Endodermal cell (in vitro differentiated cells): Measurements from ENCODE around the gene MED13L. TPM values are rescaled to one million over a fixed set of nuclear protein-coding genes. Genes with fewer than 3 reads are reported as not detected.

Experiments
- DNase-seq: peaks from one replicate; pipeline ENCODE4 v3.0.0-alpha.2; 2017
- H3K27ac ChIP-seq: 2 replicates; pipeline ENCODE4 v1.5.1; 2013; ENCODE audit warnings: mild to moderate bottlenecking, low read depth, low read length, moderate library complexity
- H3K27me3 ChIP-seq: 2 replicates; pipeline ENCODE4 v1.6.1; 2013; ENCODE audit warnings: mild to moderate bottlenecking, low read length, moderate library complexity; ENCODE audit not compliant: insufficient read depth, control insufficient read depth, poor library complexity, severe bottlenecking
- H3K36me3 ChIP-seq: 2 replicates; pipeline ENCODE4 v1.7.0; 2013; ENCODE audit warnings: mild to moderate bottlenecking, low read length, moderate library complexity; ENCODE audit not compliant: control insufficient read depth, insufficient read depth
- H3K4me1 ChIP-seq: one replicate; pipeline ENCODE4 v1.7.0; 2013; ENCODE audit warnings: low read length; ENCODE audit not compliant: control insufficient read depth, insufficient read depth
- H3K4me3 ChIP-seq: 2 replicates; pipeline ENCODE4 v1.5.1; 2013; ENCODE audit warnings: mild to moderate bottlenecking, low read length, moderate library complexity
- H3K9ac ChIP-seq: 2 replicates; pipeline ENCODE4 v1.6.1; 2013; ENCODE audit warnings: mild to moderate bottlenecking, low read length, moderate library complexity; ENCODE audit not compliant: poor library complexity, severe bottlenecking; ENCODE audit errors: extremely low read depth
- H3K9me3 ChIP-seq: 2 replicates; pipeline ENCODE4 v1.6.1; 2013; ENCODE audit warnings: mild to moderate bottlenecking, low read length, moderate library complexity; ENCODE audit not compliant: control insufficient read depth
- H3K27ac Mint-ChIP-seq: 2 replicates; pipeline ENCODE4 v1.8.0; 2020; ENCODE audit warnings: mixed read lengths
- H3K27me3 Mint-ChIP-seq: 2 replicates; pipeline ENCODE4 v1.8.0; 2021; ENCODE audit warnings: mild to moderate bottlenecking, mixed read lengths; ENCODE audit not compliant: insufficient read depth
- H3K36me3 Mint-ChIP-seq: 2 replicates; pipeline ENCODE4 v1.8.0; 2020; ENCODE audit warnings: low read depth, mixed read lengths
- H3K4me1 Mint-ChIP-seq: 2 replicates; pipeline ENCODE4 v1.8.0; 2020; ENCODE audit warnings: mixed read lengths
- H3K4me3 Mint-ChIP-seq: 2 replicates; pipeline ENCODE4 v1.8.0; 2020; ENCODE audit warnings: mild to moderate bottlenecking, moderate library complexity, mixed read lengths
- H3K9me3 Mint-ChIP-seq: 2 replicates; pipeline ENCODE4 v1.8.0; 2020; ENCODE audit warnings: mild to moderate bottlenecking, mixed read lengths
- WGBS, 2 experiments: methylation state at CpG; one replicate each; pipeline versions ENCODE4 v1.1.5 to v1.1.7; 2013; ENCODE audit warnings: missing lambda C conversion rate in 2 of 2, mixed read lengths in 1 of 2; ENCODE audit not compliant: insufficient coverage in 1 of 2, insufficient read length in 1 of 2; 5-methylcytosine and 5-hydroxymethylcytosine counted together
- total RNA-seq, 2 donors: library from RNA; stranded (reverse); fragmentation: NEBNext Ultra II Directional in 1 of 2; extraction: Animal tissue kit (Norgen Biotek cat#: 25700) in 1 of 2; gene quantifications; 2 replicates in 1 of 2; 3 replicates in 1 of 2; pipeline ENCODE4 v1.2.1, GENCODE V29; 2021
- TF ChIP-seq, protein P1 (sequence below): fragments of 200-600 bp; sonication (generic); conservative IDR thresholded peaks from 2 replicates; pipeline ENCODE4 v1.5.0; 2021; ENCODE audit warnings: antibody characterized with exemption, mild to moderate bottlenecking

MED13L gene
- total RNA-seq, 2 donors from 2014 or later: 101 to 111 TPM

GRCh38 chr12:115983226-115983798 lies 294.2 kb downstream of the MED13L start:
- Histone ChIP-seq H3K27ac (no peak overlapping the region), H3K9ac (no peak overlapping the region), H3K4me1 (no peaks in the 10 kb centered on the region), H3K27me3 (no peaks in the 10 kb centered on the region), H3K36me3 (peaks cover 94% of the 10 kb centered on the region), H3K4me3 (no peak overlapping the region), H3K9me3 (no peaks in the 10 kb centered on the region)
- Mint-ChIP-seq H3K4me1 (peaks cover 20% of the 10 kb centered on the region), H3K27me3 (no peaks in the 10 kb centered on the region), H3K9me3 (no peaks in the 10 kb centered on the region), H3K27ac (no peak overlapping the region), H3K36me3 (peaks cover 44% of the 10 kb centered on the region), H3K4me3 (no peak overlapping the region)
- peak; percentile 93 for DNase-seq
- WGBS, 2 experiments: 82 to 88% methylated on average over 4 to 5 of the region's 5 CpGs
- TF ChIP-seq, protein P1, sequence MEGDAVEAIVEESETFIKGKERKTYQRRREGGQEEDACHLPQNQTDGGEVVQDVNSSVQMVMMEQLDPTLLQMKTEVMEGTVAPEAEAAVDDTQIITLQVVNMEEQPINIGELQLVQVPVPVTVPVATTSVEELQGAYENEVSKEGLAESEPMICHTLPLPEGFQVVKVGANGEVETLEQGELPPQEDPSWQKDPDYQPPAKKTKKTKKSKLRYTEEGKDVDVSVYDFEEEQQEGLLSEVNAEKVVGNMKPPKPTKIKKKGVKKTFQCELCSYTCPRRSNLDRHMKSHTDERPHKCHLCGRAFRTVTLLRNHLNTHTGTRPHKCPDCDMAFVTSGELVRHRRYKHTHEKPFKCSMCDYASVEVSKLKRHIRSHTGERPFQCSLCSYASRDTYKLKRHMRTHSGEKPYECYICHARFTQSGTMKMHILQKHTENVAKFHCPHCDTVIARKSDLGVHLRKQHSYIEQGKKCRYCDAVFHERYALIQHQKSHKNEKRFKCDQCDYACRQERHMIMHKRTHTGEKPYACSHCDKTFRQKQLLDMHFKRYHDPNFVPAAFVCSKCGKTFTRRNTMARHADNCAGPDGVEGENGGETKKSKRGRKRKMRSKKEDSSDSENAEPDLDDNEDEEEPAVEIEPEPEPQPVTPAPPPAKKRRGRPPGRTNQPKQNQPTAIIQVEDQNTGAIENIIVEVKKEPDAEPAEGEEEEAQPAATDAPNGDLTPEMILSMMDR: peak; percentile 78

- no peak for DNase-seq
- Histone ChIP-seq H3K27me3 (no peaks in the 10 kb centered on the region), H3K9me3 (no peaks in the 10 kb centered on the region), H3K4me1 (no peaks in the 10 kb centered on the region), H3K9ac (no peak overlapping the region), H3K27ac (no peak overlapping the region), H3K4me3 (no peak overlapping the region), H3K36me3 (peaks cover 93% of the 10 kb centered on the region)
- peaks cover 6% of the 10 kb centered on the region for H3K4me1 Mint-ChIP-seq
- WGBS, 2 experiments: 96 to 100% methylated on average over 1 to 2 of the region's 3 CpGs
- H3K27ac Mint-ChIP-seq: peak overlapping the region; percentile 44
- TF ChIP-seq, protein P1: no peak
- H3K4me3 Mint-ChIP-seq: no peak overlapping the region
- no peaks in the 10 kb centered on the region for H3K27me3 Mint-ChIP-seq
- peaks cover 43% of the 10 kb centered on the region for H3K36me3 Mint-ChIP-seq
- no peaks in the 10 kb centered on the region for H3K9me3 Mint-ChIP-seq
Measured at GRCh38 chr12:115980339-115980738, 297.2 kb downstream of the MED13L start.

- Histone ChIP-seq H3K36me3 (peaks cover 93% of the 10 kb centered on the region), H3K27ac (no peak overlapping the region), H3K4me1 (no peaks in the 10 kb centered on the region), H3K27me3 (no peaks in the 10 kb centered on the region), H3K9me3 (no peaks in the 10 kb centered on the region), H3K9ac (no peak overlapping the region), H3K4me3 (no peak overlapping the region)
- Mint-ChIP-seq H3K36me3 (peaks cover 47% of the 10 kb centered on the region), H3K27ac (no peak overlapping the region), H3K4me1 (peaks cover 6% of the 10 kb centered on the region), H3K9me3 (no peaks in the 10 kb centered on the region), H3K27me3 (no peaks in the 10 kb centered on the region), H3K4me3 (no peak overlapping the region)
- WGBS, 2 experiments: 50 to 57% methylated on average over 1 to 2 of the region's 3 CpGs
- TF ChIP-seq, protein P1: no peak
- DNase-seq: no peak
Measured at GRCh38 chr12:115979851-115980250, 297.6 kb downstream of the MED13L start.
